ENCODE results near the gene ATP5MC3.

DNA sequence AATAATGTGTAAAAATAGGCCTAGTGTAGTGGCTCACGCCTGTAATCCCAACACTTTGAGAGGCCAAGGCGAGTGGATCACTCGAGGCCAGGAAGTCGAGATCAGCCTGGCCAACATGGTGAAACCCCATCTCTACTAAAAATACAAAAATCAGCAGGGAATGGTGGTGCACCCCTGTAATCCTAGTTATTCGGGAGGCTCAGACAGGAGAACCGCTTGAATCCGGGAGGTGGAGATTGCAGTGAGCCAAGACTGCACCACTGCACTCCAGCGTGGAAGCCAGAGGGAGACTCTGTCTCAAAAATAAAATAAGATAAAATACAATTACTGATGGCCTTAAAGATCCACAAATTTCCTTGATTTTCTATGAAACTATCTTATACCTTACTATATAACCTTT, 17.3 kb downstream of the ATP5MC3 start:
- TF ChIP-seq EP300 (IDR thresholded peaks at IDR 0.05): no peak
- TF ChIP-seq, protein P1, sequence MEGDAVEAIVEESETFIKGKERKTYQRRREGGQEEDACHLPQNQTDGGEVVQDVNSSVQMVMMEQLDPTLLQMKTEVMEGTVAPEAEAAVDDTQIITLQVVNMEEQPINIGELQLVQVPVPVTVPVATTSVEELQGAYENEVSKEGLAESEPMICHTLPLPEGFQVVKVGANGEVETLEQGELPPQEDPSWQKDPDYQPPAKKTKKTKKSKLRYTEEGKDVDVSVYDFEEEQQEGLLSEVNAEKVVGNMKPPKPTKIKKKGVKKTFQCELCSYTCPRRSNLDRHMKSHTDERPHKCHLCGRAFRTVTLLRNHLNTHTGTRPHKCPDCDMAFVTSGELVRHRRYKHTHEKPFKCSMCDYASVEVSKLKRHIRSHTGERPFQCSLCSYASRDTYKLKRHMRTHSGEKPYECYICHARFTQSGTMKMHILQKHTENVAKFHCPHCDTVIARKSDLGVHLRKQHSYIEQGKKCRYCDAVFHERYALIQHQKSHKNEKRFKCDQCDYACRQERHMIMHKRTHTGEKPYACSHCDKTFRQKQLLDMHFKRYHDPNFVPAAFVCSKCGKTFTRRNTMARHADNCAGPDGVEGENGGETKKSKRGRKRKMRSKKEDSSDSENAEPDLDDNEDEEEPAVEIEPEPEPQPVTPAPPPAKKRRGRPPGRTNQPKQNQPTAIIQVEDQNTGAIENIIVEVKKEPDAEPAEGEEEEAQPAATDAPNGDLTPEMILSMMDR (IDR thresholded peaks at IDR 0.05): no peak
